Stimulated activated CD4-positive, alpha-beta T cell treated with anti-CD3 and anti-CD28 coated beads, Interleukin-1b, Interleukin-23, amount 100 ng/mL, for 4 hours (primary cell): ENCODE results near the gene ACTN2.
"Not testable (repeated sequence)": the region's sequence is repeated elsewhere in the genome, so short reads cannot be mapped to it uniquely, and the experiment has no call there.

Source experiments
- DNase-seq, 2 donors: peaks; one replicate each; pipeline ENCODE4 v3.0.0-alpha.2; 2020; ENCODE audit warnings: low read depth in 2 of 2

Gene ACTN2

GRCh38 chr1:236685917-236686814 lies at the start of gene ACTN2:
ACTN2 (plus strand) TSS chr1:236686499; CDS start chr1:236686674, 175 bp downstream.
- DNase-seq = peak; percentile 21 to 56

- DNase-seq = no peak
These were observed 47.4 kb upstream of the ACTN2 start for GRCh38 chr1:236638945-236639344.

GRCh38 chr1:236639686-236640085 lies 46.6 kb upstream of the ACTN2 start:
- no peak for DNase-seq

GRCh38 chr1:236642763-236643162 lies 43.5 kb upstream of the ACTN2 start:
- no peak for DNase-seq

- no peak for DNase-seq
These were observed 41.2 kb upstream of the ACTN2 start for GRCh38 chr1:236645016-236645680.

DNA sequence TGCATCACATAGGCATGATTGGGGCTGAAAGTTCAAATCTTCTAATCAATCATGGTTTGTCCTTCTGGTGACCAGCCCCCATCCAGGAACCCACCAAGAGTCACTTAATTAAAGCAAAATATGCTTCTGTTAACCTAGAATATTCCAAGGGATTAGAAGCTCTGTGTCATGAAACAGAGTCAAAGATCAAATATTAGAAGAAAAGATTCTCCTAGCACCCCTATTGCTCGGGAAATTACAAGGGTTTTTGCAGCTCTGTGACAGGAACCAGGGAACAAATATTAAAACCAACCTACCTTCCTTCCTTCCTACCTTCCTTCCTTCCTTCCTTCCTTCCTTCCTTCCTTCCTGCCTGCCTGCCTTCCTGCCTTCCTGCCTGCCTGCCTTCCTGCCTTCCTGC lies 31.8 kb upstream of the ACTN2 start:
- no peak for DNase-seq

DNA sequence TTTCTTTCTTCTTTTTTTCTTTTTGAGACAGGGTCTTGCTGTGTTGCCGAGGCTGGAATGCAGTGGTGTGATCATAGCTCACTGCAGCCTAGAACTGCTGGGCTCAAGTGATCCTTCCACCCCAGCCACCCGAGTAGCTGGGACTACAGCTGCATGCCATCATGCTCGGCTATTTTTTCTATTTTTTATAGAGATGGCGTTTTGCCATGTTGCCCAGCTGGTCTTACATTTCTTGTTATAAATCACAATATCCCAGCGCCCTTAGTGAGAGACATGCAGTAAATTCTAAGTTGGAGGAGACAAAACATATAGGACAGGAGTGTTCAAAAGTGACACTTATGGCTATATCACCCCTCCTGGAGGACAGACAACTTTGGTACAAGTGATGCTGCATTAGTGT lies 31.3 kb upstream of the ACTN2 start:
- DNase-seq = no peak

GRCh38 chr1:236657398-236657797 lies 28.9 kb upstream of the ACTN2 start:
- DNase-seq = no peak

- DNase-seq = no peak
These were observed 26.3 kb upstream of the ACTN2 start for GRCh38 chr1:236659792-236660587.

DNA sequence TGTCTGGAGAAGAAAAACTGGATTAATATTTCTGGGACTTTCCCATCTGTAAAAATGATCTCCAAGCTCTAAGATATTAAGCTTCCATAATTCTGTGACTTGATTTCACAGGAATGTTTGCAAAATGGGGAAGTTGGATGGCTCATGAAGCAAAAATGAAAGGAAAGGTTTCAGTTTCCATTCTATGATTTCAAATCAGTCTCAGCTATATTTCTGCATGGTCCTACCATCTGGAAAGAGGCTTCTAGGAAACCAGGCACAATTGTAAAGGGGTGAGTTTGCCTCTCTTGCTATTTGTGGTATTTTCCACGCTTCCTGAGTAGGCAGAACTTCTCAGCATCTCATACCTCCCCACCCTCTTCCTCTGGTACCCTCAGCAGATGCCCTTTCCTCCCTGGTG lies 22.4 kb upstream of the ACTN2 start:
- no peak for DNase-seq

- DNase-seq = not testable (repeated sequence)
These were observed 17.4 kb upstream of the ACTN2 start for GRCh38 chr1:236668909-236669308.

DNA sequence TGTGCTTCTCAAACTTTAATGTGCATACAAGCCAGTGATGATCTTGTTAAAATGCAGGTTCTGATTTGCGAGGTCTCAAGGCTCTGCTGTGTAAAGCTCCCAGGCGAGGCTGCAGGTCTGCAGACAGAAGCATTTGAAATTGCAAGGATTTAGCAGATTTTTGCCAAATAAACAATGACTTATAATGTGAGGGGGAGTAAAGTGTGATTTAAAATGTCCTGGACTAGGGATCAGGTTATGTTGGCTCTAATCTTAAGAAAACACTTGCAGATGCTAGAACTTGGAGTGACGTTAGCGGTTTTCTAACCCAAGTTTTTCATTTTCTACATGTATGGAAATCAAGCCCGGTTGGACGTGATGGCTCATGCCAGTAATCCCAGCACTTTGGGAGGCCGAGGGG lies 16.2 kb upstream of the ACTN2 start:
- DNase-seq = no peak

DNA sequence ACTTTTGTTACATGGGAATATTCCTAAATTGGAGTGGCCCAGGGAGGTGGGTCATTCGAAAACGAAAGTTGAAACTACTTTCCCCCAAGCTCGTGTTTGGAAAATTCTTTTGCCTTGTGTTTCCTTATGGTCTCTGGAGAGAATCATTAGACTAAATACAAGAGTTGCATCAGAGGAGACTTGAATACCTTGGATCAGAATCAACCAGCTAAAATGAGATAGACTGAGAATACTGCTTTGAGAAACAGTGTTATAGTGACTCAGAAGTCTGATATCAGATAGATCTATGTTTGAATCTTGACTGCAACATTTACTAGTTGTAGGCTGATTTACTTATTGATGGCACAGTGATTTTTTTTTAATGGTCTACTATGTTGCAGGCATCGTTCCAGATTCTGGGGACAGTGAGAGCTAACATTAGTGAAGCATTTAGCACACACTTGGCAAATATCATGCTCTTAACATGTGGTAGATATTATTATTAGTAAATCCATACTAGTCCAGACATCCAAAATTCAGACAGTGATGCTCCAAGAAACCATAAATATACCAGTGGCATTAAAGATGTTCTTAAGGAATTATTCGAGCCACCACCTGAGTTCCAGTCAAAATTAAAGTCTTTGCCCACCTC lies 12.9 kb upstream of the ACTN2 start:
- DNase-seq = no peak

DNA sequence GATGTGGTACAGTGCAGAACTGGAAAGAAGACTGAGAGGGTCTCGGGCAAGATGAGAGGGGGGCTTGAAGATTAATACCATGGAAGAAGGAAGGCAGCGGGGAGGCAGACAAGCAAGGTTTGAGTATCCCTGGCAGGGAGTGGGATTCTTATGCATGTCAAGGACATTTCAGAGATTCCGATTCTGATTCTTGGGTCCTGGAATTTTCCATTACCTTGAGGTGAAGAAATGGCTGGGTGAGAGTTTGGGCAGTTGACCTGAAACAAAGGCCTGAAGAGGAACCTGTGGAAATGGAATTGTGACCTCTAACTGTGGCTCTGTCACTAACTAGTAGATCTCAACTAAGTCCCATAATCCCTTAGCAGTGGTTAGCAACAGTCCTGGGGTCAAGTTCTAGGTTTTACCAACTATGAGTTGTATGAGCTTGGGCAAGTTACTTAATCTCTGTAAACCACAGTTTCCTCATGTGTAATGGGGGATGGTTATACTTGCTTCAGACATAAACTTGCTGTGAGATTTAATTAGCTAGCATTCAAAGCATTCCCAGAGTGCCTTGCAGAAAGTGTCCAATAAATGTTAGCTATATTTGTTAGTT lies 8.6 kb upstream of the ACTN2 start:
- no peak for DNase-seq

DNA sequence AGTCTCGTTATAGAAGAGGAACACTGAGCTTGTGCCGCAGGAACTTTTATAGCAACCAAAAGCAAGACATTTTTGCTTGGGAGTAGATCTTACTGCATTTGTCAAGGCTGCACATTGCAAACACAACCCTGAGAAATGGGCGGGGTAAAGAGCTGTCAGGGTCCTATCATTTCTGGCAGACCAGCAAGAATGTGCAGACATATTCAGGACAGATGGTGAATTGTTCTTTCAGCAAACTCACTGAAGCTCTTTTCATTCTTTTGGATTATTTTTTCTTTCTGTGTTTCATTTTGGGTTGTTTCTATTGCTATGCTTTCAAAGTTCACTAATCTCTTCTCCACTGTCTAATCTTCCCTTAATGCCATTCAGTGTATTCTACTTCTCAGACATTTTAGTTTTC lies 5.1 kb upstream of the ACTN2 start:
- DNase-seq = no peak

- DNase-seq = no peak
These were observed 938 bp upstream of the ACTN2 start for GRCh38 chr1:236685205-236685916.

GRCh38 chr1:236686815-236687160 lies 489 bp downstream of the ACTN2 start:
- no peak for DNase-seq

DNA sequence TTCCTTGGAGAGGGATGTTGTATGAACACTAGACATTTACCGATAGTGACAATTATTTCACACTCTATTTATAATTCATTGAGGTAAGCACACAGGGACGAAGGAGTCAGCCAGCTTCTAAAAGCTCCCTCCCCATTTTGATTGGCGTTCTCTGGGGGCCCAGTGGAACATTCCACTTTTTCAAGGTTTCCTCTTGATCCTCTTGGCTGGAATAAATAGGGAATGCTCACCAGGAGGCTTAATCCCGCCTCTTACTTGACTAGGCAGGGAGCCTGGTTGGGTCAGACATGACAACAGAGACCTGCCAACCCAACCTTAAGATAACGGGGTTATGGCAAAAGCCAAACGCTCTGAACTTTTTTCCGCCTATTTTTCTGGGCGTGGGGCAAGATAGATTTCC lies 974 bp downstream of the ACTN2 start:
- DNase-seq = no peak

- DNase-seq = no peak
These were observed 2.4 kb downstream of the ACTN2 start for GRCh38 chr1:236688705-236689104.

GRCh38 chr1:236689713-236690569 lies 3.6 kb downstream of the ACTN2 start:
- no peak for DNase-seq
